IMR-90 (cell line): ENCODE data around the gene CNTN4.

Experiments
- BHLHE40 ChIP-seq: fragments of 150-350 bp; IDR thresholded peaks from 2 replicates; pipeline ENCODE4 v1.6.1; 2016; ENCODE audit warnings: mild to moderate bottlenecking, low read depth, low read length
- CEBPB ChIP-seq: IDR thresholded peaks from 2 replicates; pipeline ENCODE4 v1.6.1; 2012; ENCODE audit warnings: low read depth, low read length, improper control_type of control experiment
- CHD1 ChIP-seq: IDR thresholded peaks from 2 replicates; pipeline ENCODE4 v1.6.1; 2012; ENCODE audit warnings: low read depth, low read length, improper control_type of control experiment
- FOS ChIP-seq: fragments of 150-350 bp; IDR thresholded peaks from 2 replicates; pipeline ENCODE4 v1.6.1; 2016; ENCODE audit warnings: low read depth, low read length
- MAFK ChIP-seq: IDR thresholded peaks from 2 replicates; pipeline ENCODE4 v1.6.1; 2012; ENCODE audit warnings: low read depth, low read length, improper control_type of control experiment
- MXI1 ChIP-seq: IDR thresholded peaks from 2 replicates; pipeline ENCODE4 v1.6.1; 2012; ENCODE audit warnings: low read depth, mild to moderate bottlenecking, low read length, moderate library complexity, borderline replicate concordance
- NFE2L2 ChIP-seq: fragments of 150-350 bp; IDR thresholded peaks from 2 replicates; pipeline ENCODE4 v1.6.1; 2016; ENCODE audit warnings: low read depth, mild to moderate bottlenecking, low read length
- POLR2A ChIP-seq: IDR thresholded peaks from 2 replicates; pipeline ENCODE4 v1.6.1; 2012; ENCODE audit warnings: mild to moderate bottlenecking, low read depth, low read length
- RAD21 ChIP-seq: IDR thresholded peaks from 2 replicates; pipeline ENCODE4 v1.6.1; 2012; ENCODE audit warnings: low read length, improper control_type of control experiment
- RFX5 ChIP-seq: IDR thresholded peaks from 2 replicates; pipeline ENCODE4 v1.8.0; 2012; ENCODE audit warnings: low read depth, mild to moderate bottlenecking, low read length, moderate library complexity
- SMC3 ChIP-seq: fragments of 150-350 bp; IDR thresholded peaks from 2 replicates; pipeline ENCODE4 v1.6.1; 2016; ENCODE audit warnings: low read depth, mild to moderate bottlenecking, antibody characterized with exemption, low read length, moderate library complexity
- TF ChIP-seq, protein P1 (sequence below): conservative IDR thresholded peaks from 2 replicates; pipeline ENCODE4 v1.5.1; 2012; ENCODE audit warnings: mild to moderate bottlenecking, low read depth, low read length, improper control_type of control experiment
- TF ChIP-seq, protein P2 (sequence below): fragments of 150-350 bp; IDR thresholded peaks from 2 replicates; pipeline ENCODE4 v1.6.1; 2016; ENCODE audit warnings: low read depth, mild to moderate bottlenecking, low read length, moderate library complexity, borderline replicate concordance
- TF ChIP-seq, protein P3 (sequence below): fragments of 150-350 bp; IDR thresholded peaks from 2 replicates; pipeline ENCODE4 v1.6.1; 2017; ENCODE audit warnings: mild to moderate bottlenecking, antibody characterized with exemption, low read length, low read depth

DNA sequence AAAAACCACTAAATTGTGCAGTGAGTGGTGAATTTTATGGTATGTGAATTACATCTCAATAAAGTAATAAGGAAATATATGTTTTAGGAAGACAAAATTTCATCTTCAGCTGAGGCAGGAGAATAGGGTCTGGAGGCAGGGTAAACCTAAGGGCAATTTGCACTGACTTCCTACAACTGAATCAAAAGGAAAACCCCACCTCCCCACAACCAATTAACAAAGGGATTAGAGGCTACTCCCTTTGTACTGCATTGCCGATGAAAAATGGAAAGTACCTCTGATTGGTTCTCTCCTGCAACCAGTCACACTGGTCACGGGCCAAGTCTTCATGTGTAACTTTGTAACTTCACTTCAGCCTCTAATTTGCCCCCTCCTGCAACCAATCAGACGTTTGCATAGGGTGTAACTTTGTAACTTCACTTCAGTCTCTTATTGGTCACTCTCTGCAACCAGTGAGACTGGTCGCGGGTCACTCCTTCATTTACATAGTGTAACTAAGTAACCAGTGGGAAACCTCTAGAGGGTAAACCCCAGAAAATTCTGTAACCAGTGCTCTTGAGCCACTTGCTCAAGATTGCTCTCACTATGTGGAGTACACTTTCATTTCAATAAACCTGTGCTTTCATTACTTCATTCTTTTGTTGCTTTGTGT, 244.5 kb downstream of the CNTN4 start:
- TF ChIP-seq, protein P1, sequence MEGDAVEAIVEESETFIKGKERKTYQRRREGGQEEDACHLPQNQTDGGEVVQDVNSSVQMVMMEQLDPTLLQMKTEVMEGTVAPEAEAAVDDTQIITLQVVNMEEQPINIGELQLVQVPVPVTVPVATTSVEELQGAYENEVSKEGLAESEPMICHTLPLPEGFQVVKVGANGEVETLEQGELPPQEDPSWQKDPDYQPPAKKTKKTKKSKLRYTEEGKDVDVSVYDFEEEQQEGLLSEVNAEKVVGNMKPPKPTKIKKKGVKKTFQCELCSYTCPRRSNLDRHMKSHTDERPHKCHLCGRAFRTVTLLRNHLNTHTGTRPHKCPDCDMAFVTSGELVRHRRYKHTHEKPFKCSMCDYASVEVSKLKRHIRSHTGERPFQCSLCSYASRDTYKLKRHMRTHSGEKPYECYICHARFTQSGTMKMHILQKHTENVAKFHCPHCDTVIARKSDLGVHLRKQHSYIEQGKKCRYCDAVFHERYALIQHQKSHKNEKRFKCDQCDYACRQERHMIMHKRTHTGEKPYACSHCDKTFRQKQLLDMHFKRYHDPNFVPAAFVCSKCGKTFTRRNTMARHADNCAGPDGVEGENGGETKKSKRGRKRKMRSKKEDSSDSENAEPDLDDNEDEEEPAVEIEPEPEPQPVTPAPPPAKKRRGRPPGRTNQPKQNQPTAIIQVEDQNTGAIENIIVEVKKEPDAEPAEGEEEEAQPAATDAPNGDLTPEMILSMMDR = no peak
- no peak for TF ChIP-seq POLR2A
- TF ChIP-seq, protein P2, sequence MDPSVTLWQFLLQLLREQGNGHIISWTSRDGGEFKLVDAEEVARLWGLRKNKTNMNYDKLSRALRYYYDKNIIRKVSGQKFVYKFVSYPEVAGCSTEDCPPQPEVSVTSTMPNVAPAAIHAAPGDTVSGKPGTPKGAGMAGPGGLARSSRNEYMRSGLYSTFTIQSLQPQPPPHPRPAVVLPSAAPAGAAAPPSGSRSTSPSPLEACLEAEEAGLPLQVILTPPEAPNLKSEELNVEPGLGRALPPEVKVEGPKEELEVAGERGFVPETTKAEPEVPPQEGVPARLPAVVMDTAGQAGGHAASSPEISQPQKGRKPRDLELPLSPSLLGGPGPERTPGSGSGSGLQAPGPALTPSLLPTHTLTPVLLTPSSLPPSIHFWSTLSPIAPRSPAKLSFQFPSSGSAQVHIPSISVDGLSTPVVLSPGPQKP = no peak
- TF ChIP-seq NFE2L2 = no peak
- no peak for TF ChIP-seq CEBPB
- no peak for TF ChIP-seq FOS
- no peak for TF ChIP-seq MAFK
- TF ChIP-seq SMC3 = no peak
- no peak for TF ChIP-seq BHLHE40
- TF ChIP-seq RAD21 = no peak
- TF ChIP-seq MXI1 = no peak
- TF ChIP-seq RFX5 = no peak
- TF ChIP-seq, protein P3, sequence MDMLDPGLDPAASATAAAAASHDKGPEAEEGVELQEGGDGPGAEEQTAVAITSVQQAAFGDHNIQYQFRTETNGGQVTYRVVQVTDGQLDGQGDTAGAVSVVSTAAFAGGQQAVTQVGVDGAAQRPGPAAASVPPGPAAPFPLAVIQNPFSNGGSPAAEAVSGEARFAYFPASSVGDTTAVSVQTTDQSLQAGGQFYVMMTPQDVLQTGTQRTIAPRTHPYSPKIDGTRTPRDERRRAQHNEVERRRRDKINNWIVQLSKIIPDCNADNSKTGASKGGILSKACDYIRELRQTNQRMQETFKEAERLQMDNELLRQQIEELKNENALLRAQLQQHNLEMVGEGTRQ = no peak
- no peak for TF ChIP-seq CHD1
